ENCODE data around the gene ALPK1.
"Not testable (repeated sequence)": the region's sequence is repeated elsewhere in the genome, so short reads cannot be mapped to it uniquely, and the experiment has no call there.

ALPK1 gene

GRCh38 chr4:112284166-112284565, 13.0 kb upstream of the ALPK1 start:
- in situ Hi-C loops (cut with MboI; ENCODE audit: low sequenced_read_pairs): no loop called here

- in situ Hi-C loops (cut with MboI; ENCODE audit: low sequenced_read_pairs): no loop called here
Observed at GRCh38 chr4:112284662-112285411, 12.3 kb upstream of the ALPK1 start.

GRCh38 chr4:112287258-112287989, 9.7 kb upstream of the ALPK1 start:
- in situ Hi-C loops (cut with MboI; ENCODE audit: low sequenced_read_pairs): no loop called here

- in situ Hi-C loops (cut with MboI; ENCODE audit: low sequenced_read_pairs): no loop called here
Observed at GRCh38 chr4:112288455-112288854, 8.7 kb upstream of the ALPK1 start.

- in situ Hi-C loops (cut with MboI; ENCODE audit: low sequenced_read_pairs): no loop called here
Observed at GRCh38 chr4:112289407-112290253, 7.5 kb upstream of the ALPK1 start.

GRCh38 chr4:112290341-112290740, 6.8 kb upstream of the ALPK1 start:
- in situ Hi-C loops (cut with MboI; ENCODE audit: low sequenced_read_pairs): no loop called here

- in situ Hi-C loops (cut with MboI; ENCODE audit: low sequenced_read_pairs): no loop called here
Observed at GRCh38 chr4:112299721-112300120, 2.6 kb downstream of the ALPK1 start.

- in situ Hi-C loops (cut with MboI; ENCODE audit: low sequenced_read_pairs): no loop called here
Observed at GRCh38 chr4:112302320-112303274, 5.4 kb downstream of the ALPK1 start.

- in situ Hi-C loops (cut with MboI; ENCODE audit: low sequenced_read_pairs): not testable (repeated sequence)
Observed at GRCh38 chr4:112305477-112305876, 8.3 kb downstream of the ALPK1 start.

GRCh38 chr4:112309263-112309791, 12.2 kb downstream of the ALPK1 start:
- in situ Hi-C loops (cut with MboI; ENCODE audit: low sequenced_read_pairs): not testable (repeated sequence)

- in situ Hi-C loops (cut with MboI; ENCODE audit: low sequenced_read_pairs): no loop called here
Observed at GRCh38 chr4:112311516-112311915, 14.3 kb downstream of the ALPK1 start.

- in situ Hi-C loops (cut with MboI; ENCODE audit: low sequenced_read_pairs): no loop called here
Observed at GRCh38 chr4:112312610-112313239, 15.6 kb downstream of the ALPK1 start.

- in situ Hi-C loops (cut with MboI; ENCODE audit: low sequenced_read_pairs): no loop called here
Observed at GRCh38 chr4:112315446-112315845, 18.3 kb downstream of the ALPK1 start.

GRCh38 chr4:112316360-112316759, 19.2 kb downstream of the ALPK1 start:
- in situ Hi-C loops (cut with MboI; ENCODE audit: low sequenced_read_pairs): no loop called here

- in situ Hi-C loops (cut with MboI; ENCODE audit: low sequenced_read_pairs): no loop called here
Observed at GRCh38 chr4:112318239-112319142, 21.3 kb downstream of the ALPK1 start.

- in situ Hi-C loops (cut with MboI; ENCODE audit: low sequenced_read_pairs): no loop called here
Observed at GRCh38 chr4:112321776-112322684, 24.9 kb downstream of the ALPK1 start.

GRCh38 chr4:112322866-112323265, 25.7 kb downstream of the ALPK1 start:
- in situ Hi-C loops (cut with MboI; ENCODE audit: low sequenced_read_pairs): no loop called here

- in situ Hi-C loops (cut with MboI; ENCODE audit: low sequenced_read_pairs): no loop called here
Observed at GRCh38 chr4:112325530-112325929, 28.4 kb downstream of the ALPK1 start.

All from hTERT RPE-1 (cell line).